IPS-20b (cell line): ENCODE results near the gene DMBX1.

Experiments
- H3K27ac ChIP-seq: one replicate; pipeline ENCODE4 v1.5.1; 2013; ENCODE audit warnings: low read length
- H3K27me3 ChIP-seq: 2 replicates; pipeline ENCODE4 v1.6.1; 2013; ENCODE audit warnings: mild to moderate bottlenecking, low read length, inconsistent platforms; ENCODE audit not compliant: insufficient read depth
- H3K36me3 ChIP-seq: 2 replicates; pipeline ENCODE4 v1.6.1; 2013; ENCODE audit warnings: low read depth, mild to moderate bottlenecking, inconsistent platforms, low read length, moderate library complexity; ENCODE audit not compliant: insufficient read depth
- H3K4me1 ChIP-seq: 2 replicates; pipeline ENCODE4 v1.6.1; 2013; ENCODE audit warnings: mild to moderate bottlenecking, control low read depth, inconsistent platforms, low read length, moderate library complexity; ENCODE audit not compliant: insufficient read depth
- H3K4me3 ChIP-seq: 2 replicates; pipeline ENCODE4 v1.5.1; 2013; ENCODE audit warnings: mild to moderate bottlenecking, low read length, inconsistent platforms
- H3K9ac ChIP-seq: 2 replicates; pipeline ENCODE4 v1.6.1; 2013; ENCODE audit warnings: low read depth, mild to moderate bottlenecking, inconsistent platforms, low read length, moderate library complexity
- H3K9me3 ChIP-seq: 2 replicates; pipeline ENCODE4 v1.6.1; 2013; ENCODE audit warnings: mild to moderate bottlenecking, low read depth, low read length, inconsistent platforms; ENCODE audit not compliant: insufficient read depth

Gene DMBX1

GRCh38 chr1:46496505-46496904 lies 6.9 kb downstream of the DMBX1 start:
- Histone ChIP-seq H3K9ac (no peak overlapping the region), H3K27me3 (peaks cover 92% of the 10 kb centered on the region), H3K4me1 (peaks cover 11% of the 10 kb centered on the region), H3K4me3 (no peak overlapping the region), H3K36me3 (no peaks in the 10 kb centered on the region), H3K27ac (no peak overlapping the region), H3K9me3 (peaks cover 3% of the 10 kb centered on the region; the same call in 1 of the 2 replicates)

- no peak overlapping the region for H3K9ac ChIP-seq
- H3K9me3 ChIP-seq: no peaks in the 10 kb centered on the region; the same call in 1 of the 2 replicates
- H3K27me3 ChIP-seq: peaks cover 92% of the 10 kb centered on the region
- peaks cover 11% of the 10 kb centered on the region for H3K4me1 ChIP-seq
- H3K4me3 ChIP-seq: no peak overlapping the region
- H3K36me3 ChIP-seq: no peaks in the 10 kb centered on the region
- no peak overlapping the region for H3K27ac ChIP-seq
Measured at GRCh38 chr1:46497020-46497419, 7.4 kb downstream of the DMBX1 start.

- Histone ChIP-seq H3K4me3 (no peak overlapping the region), H3K36me3 (no peaks in the 10 kb centered on the region), H3K9me3 (no peaks in the 10 kb centered on the region), H3K9ac (no peak overlapping the region), H3K27ac (no peak overlapping the region), H3K27me3 (peaks cover 91% of the 10 kb centered on the region), H3K4me1 (peaks cover 6% of the 10 kb centered on the region; the same call in 1 of the 2 replicates)
Measured at GRCh38 chr1:46497665-46498064, 8.0 kb downstream of the DMBX1 start.

GRCh38 chr1:46501528-46501927 lies 11.9 kb downstream of the DMBX1 start:
- H3K9me3 ChIP-seq: no peaks in the 10 kb centered on the region

GRCh38 chr1:46503421-46503820 lies 13.8 kb downstream of the DMBX1 start:
- Histone ChIP-seq H3K27me3 (peaks cover 45% of the 10 kb centered on the region), H3K4me3 (no peak overlapping the region), H3K27ac (no peak overlapping the region)

More at GRCh38 chr1:46501528-46501927, 11.9 kb downstream of the DMBX1 start:
- H3K4me3 ChIP-seq: no peak overlapping the region
- peaks cover 5% of the 10 kb centered on the region; the same call in 1 of the 2 replicates for H3K4me1 ChIP-seq
- H3K9ac ChIP-seq: no peak overlapping the region
- H3K27me3 ChIP-seq: peaks cover 64% of the 10 kb centered on the region
- H3K36me3 ChIP-seq: no peaks in the 10 kb centered on the region
- no peak overlapping the region for H3K27ac ChIP-seq

GRCh38 chr1:46506470-46507219 lies 17.0 kb downstream of the DMBX1 start:
- Histone ChIP-seq H3K4me1 (no peaks in the 10 kb centered on the region; the same call in 1 of the 2 replicates), H3K36me3 (no peaks in the 10 kb centered on the region), H3K27ac (no peak overlapping the region), H3K9ac (no peak overlapping the region), H3K27me3 (peaks cover 30% of the 10 kb centered on the region), H3K4me3 (no peak overlapping the region), H3K9me3 (no peaks in the 10 kb centered on the region)

More at GRCh38 chr1:46503421-46503820, 13.8 kb downstream of the DMBX1 start:
- H3K9ac ChIP-seq: no peak overlapping the region
- no peaks in the 10 kb centered on the region for H3K9me3 ChIP-seq
- peaks cover 5% of the 10 kb centered on the region; the same call in 1 of the 2 replicates for H3K4me1 ChIP-seq
- no peaks in the 10 kb centered on the region for H3K36me3 ChIP-seq

- H3K9me3 ChIP-seq: no peaks in the 10 kb centered on the region
- no peaks in the 10 kb centered on the region; the same call in 1 of the 2 replicates for H3K4me1 ChIP-seq
- no peak overlapping the region for H3K9ac ChIP-seq
- H3K4me3 ChIP-seq: no peak overlapping the region
- peaks cover 25% of the 10 kb centered on the region for H3K27me3 ChIP-seq
- H3K27ac ChIP-seq: no peak overlapping the region
- no peaks in the 10 kb centered on the region for H3K36me3 ChIP-seq
Measured at GRCh38 chr1:46508757-46509156, 19.1 kb downstream of the DMBX1 start.

- no peaks in the 10 kb centered on the region for H3K9me3 ChIP-seq
- H3K27me3 ChIP-seq: peaks cover 38% of the 10 kb centered on the region
- H3K9ac ChIP-seq: no peak overlapping the region
- H3K36me3 ChIP-seq: no peaks in the 10 kb centered on the region
- no peaks in the 10 kb centered on the region; the same call in 1 of the 2 replicates for H3K4me1 ChIP-seq
- H3K27ac ChIP-seq: no peak overlapping the region
- no peak overlapping the region for H3K4me3 ChIP-seq
Measured at GRCh38 chr1:46510341-46510997, 20.8 kb downstream of the DMBX1 start.

- no peaks in the 10 kb centered on the region for H3K9me3 ChIP-seq
- no peak overlapping the region for H3K9ac ChIP-seq
- H3K4me1 ChIP-seq: no peaks in the 10 kb centered on the region; the same call in 1 of the 2 replicates
Measured at GRCh38 chr1:46510998-46511365, 21.3 kb downstream of the DMBX1 start.

GRCh38 chr1:46512135-46512791 lies 22.6 kb downstream of the DMBX1 start:
- H3K9me3 ChIP-seq: no peaks in the 10 kb centered on the region
- H3K9ac ChIP-seq: no peak overlapping the region
- no peaks in the 10 kb centered on the region for H3K36me3 ChIP-seq
- peaks cover 9% of the 10 kb centered on the region for H3K4me1 ChIP-seq
- no peak overlapping the region for H3K27ac ChIP-seq
- no peak overlapping the region for H3K4me3 ChIP-seq
- peaks cover 56% of the 10 kb centered on the region for H3K27me3 ChIP-seq

More at GRCh38 chr1:46510998-46511365, 21.3 kb downstream of the DMBX1 start:
- Histone ChIP-seq H3K36me3 (no peaks in the 10 kb centered on the region), H3K27me3 (peaks cover 44% of the 10 kb centered on the region), H3K4me3 (no peak overlapping the region), H3K27ac (no peak overlapping the region)

- Histone ChIP-seq H3K4me1 (peaks cover 10% of the 10 kb centered on the region), H3K27ac (no peak overlapping the region), H3K36me3 (no peaks in the 10 kb centered on the region), H3K27me3 (peaks cover 61% of the 10 kb centered on the region), H3K9ac (no peak overlapping the region), H3K4me3 (no peak overlapping the region), H3K9me3 (no peaks in the 10 kb centered on the region)
Measured at GRCh38 chr1:46512792-46513190, 23.2 kb downstream of the DMBX1 start.
